Smooth muscle cell (in vitro differentiated cells): ENCODE results near the gene HLA-DPA1. TPM values are rescaled to one million over a fixed set of nuclear protein-coding genes. Genes with fewer than 3 reads are reported as not detected.

Source experiments
- DNase-seq: peaks from one replicate; lab custom pipeline; 2025; ENCODE audit not compliant: unreplicated experiment; lab: John Stamatoyannopoulos, UW
- H2AFZ ChIP-seq: fragments of 200-600 bp; sonication (generic); 2 replicates; pipeline ENCODE4 v1.6.0; 2016; ENCODE audit warnings: antibody characterized with exemption, low read depth, mild to moderate bottlenecking
- H3F3A ChIP-seq: fragments of 200-600 bp; sonication (generic); 2 replicates; pipeline ENCODE4 v1.6.0; 2017; ENCODE audit warnings: antibody characterized with exemption, low read depth
- H3K27ac ChIP-seq: fragments of 200-600 bp; sonication (generic); 2 replicates; pipeline ENCODE4 v1.5.1; 2016; ENCODE audit warnings: low read depth, mild to moderate bottlenecking
- H3K27me3 ChIP-seq: fragments of 200-600 bp; sonication (generic); 2 replicates; pipeline ENCODE4 v1.6.1; 2016; ENCODE audit warnings: low read depth, mild to moderate bottlenecking
- H3K36me3 ChIP-seq: fragments of 200-600 bp; sonication (generic); 2 replicates; pipeline ENCODE4 v1.5.1; 2016; ENCODE audit warnings: low read depth
- H3K4me1 ChIP-seq: fragments of 200-600 bp; sonication (generic); 2 replicates; pipeline ENCODE4 v1.5.1; 2016; ENCODE audit warnings: low read depth
- H3K4me2 ChIP-seq: fragments of 200-600 bp; sonication (generic); 2 replicates; pipeline ENCODE4 v1.6.0; 2016; ENCODE audit warnings: mild to moderate bottlenecking
- H3K4me3 ChIP-seq: fragments of 200-600 bp; sonication (generic); 2 replicates; pipeline ENCODE4 v1.5.1; 2016; ENCODE audit warnings: mild to moderate bottlenecking
- H3K79me2 ChIP-seq: fragments of 200-600 bp; sonication (generic); 2 replicates; pipeline ENCODE4 v1.6.0; 2016; ENCODE audit warnings: low read depth, mild to moderate bottlenecking
- H3K9ac ChIP-seq: fragments of 200-600 bp; sonication (generic); 2 replicates; pipeline ENCODE4 v1.6.0; 2016; ENCODE audit warnings: low read depth
- H3K9me3 ChIP-seq: fragments of 200-600 bp; sonication (generic); replicated peaks from 2 replicates; pipeline ENCODE4 v1.5.1; 2016; ENCODE audit warnings: low read depth
- H4K20me1 ChIP-seq: fragments of 200-600 bp; sonication (generic); 2 replicates; pipeline ENCODE4 v1.6.0; 2016; ENCODE audit warnings: low read depth
- WGBS: methylation state at CpG from one replicate; pipeline ENCODE4 v1.1.7; 2016; ENCODE audit warnings: low lambda C conversion rate; 5-methylcytosine and 5-hydroxymethylcytosine counted together
- polyA plus RNA-seq: library from polyadenylated mRNA; unstranded; fragments of >200 nt; fragmentation: Nextera tagmentation; extraction: Ambion mirVana; gene quantifications from 2 replicates; pipeline ENCODE4 v1.2.1, GENCODE V29; 2016
- total RNA-seq: library from RNA; depleted of rRNA; stranded (reverse); fragments of >200 nt; gene quantifications from 2 replicates; pipeline ENCODE4 v1.2.3, GENCODE V29; 2014
- TF ChIP-seq, protein P1 (sequence below): fragments of 200-600 bp; sonication (generic); IDR thresholded peaks from 2 replicates; pipeline ENCODE4 v1.5.1; 2017; ENCODE audit warnings: borderline replicate concordance, mild to moderate bottlenecking, antibody characterized with exemption; ENCODE audit not compliant: insufficient read depth, poor library complexity, severe bottlenecking

The HLA-DPA1 gene
- total and polyA plus RNA-seq, 2 experiments from 2014 or later = 1.1 to 1.3 TPM

DNA sequence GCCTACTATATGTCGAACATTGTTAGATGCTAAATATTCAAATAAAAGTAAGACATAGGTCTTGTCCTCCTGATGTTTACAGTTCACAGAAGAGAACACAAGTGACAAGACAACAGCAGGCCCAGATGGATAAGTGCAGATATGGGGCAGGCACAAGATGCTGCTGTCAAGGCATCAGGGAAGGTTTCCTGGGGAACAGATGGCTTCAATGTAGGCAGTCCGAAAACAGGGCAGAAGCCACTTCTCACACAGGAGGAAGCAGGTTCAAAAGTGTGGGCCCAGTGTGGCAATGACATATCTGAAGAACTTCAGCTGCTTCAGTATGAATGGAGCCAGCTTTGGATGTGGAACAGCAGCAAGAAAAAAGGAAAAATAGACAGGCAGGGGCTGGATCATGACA lies 34.9 kb upstream of the HLA-DPA1 start:
- no peaks in the 10 kb centered on the region for H3K79me2 ChIP-seq
- no peaks in the 10 kb centered on the region for H3K4me1 ChIP-seq
- H3K27ac ChIP-seq = no peak overlapping the region
- H3K4me2 ChIP-seq = no peak overlapping the region
- H3K4me3 ChIP-seq = no peak overlapping the region
- no peak for DNase-seq
- peaks cover 58% of the 10 kb centered on the region for H3K27me3 ChIP-seq
- no peak overlapping the region for H3K9ac ChIP-seq
- WGBS = 82% methylated on average over 2 of the region's 2 CpGs
- H3F3A ChIP-seq = no peaks in the 10 kb centered on the region
- H3K36me3 ChIP-seq = no peaks in the 10 kb centered on the region
- no peaks in the 10 kb centered on the region for H4K20me1 ChIP-seq
- H2AFZ ChIP-seq = no peak overlapping the region
- no peaks in the 10 kb centered on the region for H3K9me3 ChIP-seq
- TF ChIP-seq, protein P1, sequence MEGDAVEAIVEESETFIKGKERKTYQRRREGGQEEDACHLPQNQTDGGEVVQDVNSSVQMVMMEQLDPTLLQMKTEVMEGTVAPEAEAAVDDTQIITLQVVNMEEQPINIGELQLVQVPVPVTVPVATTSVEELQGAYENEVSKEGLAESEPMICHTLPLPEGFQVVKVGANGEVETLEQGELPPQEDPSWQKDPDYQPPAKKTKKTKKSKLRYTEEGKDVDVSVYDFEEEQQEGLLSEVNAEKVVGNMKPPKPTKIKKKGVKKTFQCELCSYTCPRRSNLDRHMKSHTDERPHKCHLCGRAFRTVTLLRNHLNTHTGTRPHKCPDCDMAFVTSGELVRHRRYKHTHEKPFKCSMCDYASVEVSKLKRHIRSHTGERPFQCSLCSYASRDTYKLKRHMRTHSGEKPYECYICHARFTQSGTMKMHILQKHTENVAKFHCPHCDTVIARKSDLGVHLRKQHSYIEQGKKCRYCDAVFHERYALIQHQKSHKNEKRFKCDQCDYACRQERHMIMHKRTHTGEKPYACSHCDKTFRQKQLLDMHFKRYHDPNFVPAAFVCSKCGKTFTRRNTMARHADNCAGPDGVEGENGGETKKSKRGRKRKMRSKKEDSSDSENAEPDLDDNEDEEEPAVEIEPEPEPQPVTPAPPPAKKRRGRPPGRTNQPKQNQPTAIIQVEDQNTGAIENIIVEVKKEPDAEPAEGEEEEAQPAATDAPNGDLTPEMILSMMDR = no peak

DNA sequence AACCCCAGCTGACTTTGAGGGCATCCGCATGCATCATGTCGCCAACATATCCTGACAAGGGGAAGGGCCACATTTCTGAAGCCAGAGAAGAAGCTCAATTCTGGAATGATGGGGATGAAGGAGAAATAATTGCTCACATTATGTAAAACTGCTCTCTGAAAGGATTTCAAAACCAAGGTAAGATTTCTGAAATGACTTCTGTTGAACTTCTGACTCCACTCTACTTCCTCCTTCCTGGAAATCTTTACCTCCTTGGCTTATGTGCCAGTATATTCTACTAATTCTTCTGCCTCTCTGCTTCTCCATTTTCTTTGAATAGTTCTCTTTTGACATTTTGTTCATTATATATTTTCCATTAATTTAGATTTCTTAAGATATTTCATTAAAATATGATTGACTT lies 34.2 kb upstream of the HLA-DPA1 start:
- WGBS = 70% methylated on average over 2 of the region's 2 CpGs
- TF ChIP-seq, protein P1 = no peak
- H3K27ac ChIP-seq = no peak overlapping the region
- no peaks in the 10 kb centered on the region for H3K79me2 ChIP-seq
- H3F3A ChIP-seq = no peaks in the 10 kb centered on the region
- H3K27me3 ChIP-seq = peaks cover 57% of the 10 kb centered on the region
- H3K4me3 ChIP-seq = no peak overlapping the region
- H3K9me3 ChIP-seq = no peaks in the 10 kb centered on the region
- H3K4me2 ChIP-seq = no peak overlapping the region
- no peaks in the 10 kb centered on the region for H4K20me1 ChIP-seq
- H3K4me1 ChIP-seq = no peaks in the 10 kb centered on the region
- H3K36me3 ChIP-seq = no peaks in the 10 kb centered on the region
- H2AFZ ChIP-seq = no peak overlapping the region
- H3K9ac ChIP-seq = no peak overlapping the region
- no peak for DNase-seq

DNA sequence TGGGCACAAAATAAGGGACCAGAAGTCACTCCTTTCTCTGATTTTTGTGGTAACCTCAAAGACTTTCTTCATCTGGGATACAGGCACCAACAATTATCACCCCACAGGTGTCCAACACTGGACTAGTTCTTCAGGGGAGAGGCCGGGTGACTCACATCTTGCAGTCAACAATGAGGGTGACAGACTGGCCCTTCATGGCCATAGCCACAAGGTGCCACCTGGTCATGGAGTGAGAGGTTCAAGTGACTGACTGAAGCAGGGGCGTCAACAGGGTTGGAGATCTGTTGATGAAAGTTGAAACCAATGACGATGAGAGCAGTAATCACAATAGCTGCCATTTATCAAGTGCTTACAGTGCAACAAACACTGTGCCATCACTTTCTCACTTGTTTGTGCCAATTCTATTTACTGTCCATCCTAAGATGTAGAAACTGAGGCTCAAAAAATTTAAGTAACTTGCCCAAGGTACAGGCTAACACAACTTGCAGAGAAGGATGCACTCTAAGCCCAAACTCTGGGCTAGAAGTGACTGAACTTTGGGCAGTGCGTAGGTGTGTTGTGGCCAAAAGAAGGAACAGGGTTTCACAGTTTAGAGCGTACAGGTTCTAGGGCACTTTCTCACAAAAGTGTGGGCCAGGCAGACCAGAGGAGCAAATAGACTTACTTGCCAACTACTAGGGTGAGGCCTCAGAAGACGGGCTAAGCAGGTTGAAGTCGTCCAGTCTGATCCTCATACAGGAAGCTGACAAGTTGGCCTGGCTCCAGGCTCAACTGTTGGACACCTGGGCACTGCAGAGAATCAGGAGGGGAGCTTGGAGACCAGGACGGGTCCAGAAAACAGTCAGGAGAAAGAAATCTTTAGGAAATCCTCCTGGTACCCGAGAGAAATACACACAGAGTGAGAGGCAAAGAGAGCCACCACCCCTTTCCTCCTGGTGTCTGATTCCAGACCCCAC lies 32.7 kb upstream of the HLA-DPA1 start:
- Histone ChIP-seq H3K79me2 (no peaks in the 10 kb centered on the region), H3K4me1 (no peaks in the 10 kb centered on the region), H3K9me3 (no peaks in the 10 kb centered on the region), H4K20me1 (no peaks in the 10 kb centered on the region), H2AFZ (no peak overlapping the region), H3K27me3 (peaks cover 50% of the 10 kb centered on the region), H3K9ac (no peak overlapping the region), H3K36me3 (no peaks in the 10 kb centered on the region), H3K4me3 (no peak overlapping the region), H3F3A (no peaks in the 10 kb centered on the region), H3K4me2 (no peak overlapping the region), H3K27ac (no peak overlapping the region)
- 83% methylated on average over 9 of the region's 9 CpGs for WGBS
- no peak for DNase-seq
- TF ChIP-seq, protein P1 = no peak
